Measurements from ENCODE around the gene TUBA4A. TPM values are rescaled to one million over a fixed set of nuclear protein-coding genes. Genes with fewer than 3 reads are reported as not detected.

TUBA4A gene
- total RNA-seq, 1 donor from 2014 or later: 231 TPM

GRCh38 chr2:219218732-219219701, 34.7 kb downstream of the TUBA4A start, which contains the start of gene ABCB6:
Gene ABCB6, minus strand, starts transcription at chr2:219218958. Its CDS starts 285 bp downstream, at chr2:219218673.
- peaks cover 67% of the 10 kb centered on the region for H3K36me3 Mint-ChIP-seq (ENCODE audit: low read depth)
- H3K9me3 Mint-ChIP-seq: no peaks in the 10 kb centered on the region
- H3K4me1 Mint-ChIP-seq (ENCODE audit: low read depth): peaks cover 22% of the 10 kb centered on the region
- peak within 1 kb of the TSS; percentile 55 for H3K27ac Mint-ChIP-seq
- H3K4me3 Mint-ChIP-seq (ENCODE audit: low read depth): peak within 1 kb of the TSS; percentile 82
- DNase-seq (ENCODE audit: low spot score): peak; percentile 81
- H3K27me3 Mint-ChIP-seq (ENCODE audit: low read depth): no peaks in the 10 kb centered on the region
- intact Hi-C loops (cut with micrococcal nuclease): loop anchor here (1.0 to 2.0 kb wide), 4 partner anchors 10 to 60 kb away; partner anchors contain the start of genes ANKZF1, ATG9A, CNPPD1 and DNAJB2

- intact Hi-C loops (cut with micrococcal nuclease): loop anchor here (2.0 kb wide), 3 partner anchors 41 to 61 kb away; partner anchors contain the start of genes CNPPD1, DNAJB2 and NHEJ1
- Mint-ChIP-seq H3K4me1 (ENCODE audit: low read depth) (peaks cover 22% of the 10 kb centered on the region), H3K9me3 (no peaks in the 10 kb centered on the region), H3K36me3 (ENCODE audit: low read depth) (peaks cover 66% of the 10 kb centered on the region), H3K27ac (peak overlapping the region; percentile 39), H3K4me3 (ENCODE audit: low read depth) (peak overlapping the region; percentile 82), H3K27me3 (ENCODE audit: low read depth) (no peaks in the 10 kb centered on the region)
- DNase-seq (ENCODE audit: low spot score): no peak
These were observed 35.4 kb downstream of the TUBA4A start for GRCh38 chr2:219218217-219218731.

- no peak overlapping the region for H3K27ac Mint-ChIP-seq
- H3K27me3 Mint-ChIP-seq (ENCODE audit: low read depth): no peaks in the 10 kb centered on the region
- intact Hi-C loops (cut with micrococcal nuclease): no loop called here
- no peak for DNase-seq (ENCODE audit: low spot score)
- peaks cover 22% of the 10 kb centered on the region for H3K4me1 Mint-ChIP-seq (ENCODE audit: low read depth)
- peak overlapping the region; percentile 37 for H3K4me3 Mint-ChIP-seq (ENCODE audit: low read depth)
- peaks cover 64% of the 10 kb centered on the region for H3K36me3 Mint-ChIP-seq (ENCODE audit: low read depth)
- H3K9me3 Mint-ChIP-seq: no peaks in the 10 kb centered on the region
These were observed 37.2 kb downstream of the TUBA4A start for GRCh38 chr2:219216535-219216915.

GRCh38 chr2:219215871-219216534, 37.7 kb downstream of the TUBA4A start:
- DNase-seq (ENCODE audit: low spot score): no peak
- Mint-ChIP-seq H3K4me1 (ENCODE audit: low read depth) (peaks cover 26% of the 10 kb centered on the region), H3K36me3 (ENCODE audit: low read depth) (peaks cover 65% of the 10 kb centered on the region), H3K4me3 (ENCODE audit: low read depth) (no peak overlapping the region), H3K27ac (no peak overlapping the region), H3K27me3 (ENCODE audit: low read depth) (no peaks in the 10 kb centered on the region), H3K9me3 (no peaks in the 10 kb centered on the region)
- intact Hi-C loops (cut with micrococcal nuclease): no loop called here

GRCh38 chr2:219214786-219215185, 38.9 kb downstream of the TUBA4A start:
- Mint-ChIP-seq H3K4me1 (ENCODE audit: low read depth) (peaks cover 33% of the 10 kb centered on the region), H3K27me3 (ENCODE audit: low read depth) (no peaks in the 10 kb centered on the region), H3K4me3 (ENCODE audit: low read depth) (no peak overlapping the region), H3K36me3 (ENCODE audit: low read depth) (peaks cover 67% of the 10 kb centered on the region), H3K27ac (no peak overlapping the region), H3K9me3 (no peaks in the 10 kb centered on the region)
- intact Hi-C loops (cut with micrococcal nuclease): no loop called here
- no peak for DNase-seq (ENCODE audit: low spot score)

- no peaks in the 10 kb centered on the region for H3K27me3 Mint-ChIP-seq (ENCODE audit: low read depth)
- no peak overlapping the region for H3K4me3 Mint-ChIP-seq (ENCODE audit: low read depth)
- H3K9me3 Mint-ChIP-seq: no peaks in the 10 kb centered on the region
- no peak overlapping the region for H3K27ac Mint-ChIP-seq
- intact Hi-C loops (cut with micrococcal nuclease): no loop called here
- peaks cover 36% of the 10 kb centered on the region for H3K4me1 Mint-ChIP-seq (ENCODE audit: low read depth)
- no peak for DNase-seq (ENCODE audit: low spot score)
- peaks cover 65% of the 10 kb centered on the region for H3K36me3 Mint-ChIP-seq (ENCODE audit: low read depth)
These were observed 39.6 kb downstream of the TUBA4A start for GRCh38 chr2:219214141-219214540.

- Mint-ChIP-seq H3K9me3 (no peaks in the 10 kb centered on the region), H3K27me3 (ENCODE audit: low read depth) (no peaks in the 10 kb centered on the region), H3K36me3 (ENCODE audit: low read depth) (peaks cover 68% of the 10 kb centered on the region), H3K27ac (no peak overlapping the region), H3K4me3 (ENCODE audit: low read depth) (no peak overlapping the region), H3K4me1 (ENCODE audit: low read depth) (peaks cover 39% of the 10 kb centered on the region)
- intact Hi-C loops (cut with micrococcal nuclease): no loop called here
- DNase-seq (ENCODE audit: low spot score): no peak
These were observed 40.1 kb downstream of the TUBA4A start for GRCh38 chr2:219213486-219214071.

- Mint-ChIP-seq H3K9me3 (no peaks in the 10 kb centered on the region), H3K4me3 (ENCODE audit: low read depth) (no peak overlapping the region), H3K27ac (no peak overlapping the region), H3K4me1 (ENCODE audit: low read depth) (peaks cover 43% of the 10 kb centered on the region), H3K36me3 (ENCODE audit: low read depth) (peaks cover 73% of the 10 kb centered on the region), H3K27me3 (ENCODE audit: low read depth) (no peaks in the 10 kb centered on the region)
- no peak for DNase-seq (ENCODE audit: low spot score)
- intact Hi-C loops (cut with micrococcal nuclease): no loop called here
These were observed 40.7 kb downstream of the TUBA4A start for GRCh38 chr2:219213026-219213415.

GRCh38 chr2:219210886-219211362, 42.8 kb downstream of the TUBA4A start:
- no peak overlapping the region for H3K4me3 Mint-ChIP-seq (ENCODE audit: low read depth)
- H3K27ac Mint-ChIP-seq: peak overlapping the region; percentile 42
- intact Hi-C loops (cut with micrococcal nuclease): loop anchor here (1.0 kb wide), 1 partner anchor 51 kb away; the partner anchor contains the start of gene NHEJ1
- no peak for DNase-seq (ENCODE audit: low spot score)
- H3K4me1 Mint-ChIP-seq (ENCODE audit: low read depth): peaks cover 36% of the 10 kb centered on the region
- no peaks in the 10 kb centered on the region for H3K9me3 Mint-ChIP-seq
- H3K36me3 Mint-ChIP-seq (ENCODE audit: low read depth): peaks cover 64% of the 10 kb centered on the region
- no peaks in the 10 kb centered on the region for H3K27me3 Mint-ChIP-seq (ENCODE audit: low read depth)

GRCh38 chr2:219210196-219210885, 43.4 kb downstream of the TUBA4A start:
- peaks cover 62% of the 10 kb centered on the region for H3K36me3 Mint-ChIP-seq (ENCODE audit: low read depth)
- DNase-seq (ENCODE audit: low spot score): no peak
- H3K4me1 Mint-ChIP-seq (ENCODE audit: low read depth): peaks cover 36% of the 10 kb centered on the region
- no peak overlapping the region for H3K4me3 Mint-ChIP-seq (ENCODE audit: low read depth)
- peak overlapping the region; percentile 83 for H3K27ac Mint-ChIP-seq
- no peaks in the 10 kb centered on the region for H3K27me3 Mint-ChIP-seq (ENCODE audit: low read depth)
- intact Hi-C loops (cut with micrococcal nuclease): no loop called here
- H3K9me3 Mint-ChIP-seq: no peaks in the 10 kb centered on the region

GRCh38 chr2:219209236-219210195, 44.2 kb downstream of the TUBA4A start:
- Mint-ChIP-seq H3K36me3 (ENCODE audit: low read depth) (peaks cover 54% of the 10 kb centered on the region), H3K4me1 (ENCODE audit: low read depth) (peaks cover 38% of the 10 kb centered on the region), H3K9me3 (peaks cover 4% of the 10 kb centered on the region), H3K4me3 (ENCODE audit: low read depth) (no peak overlapping the region), H3K27ac (peak overlapping the region; percentile 83), H3K27me3 (ENCODE audit: low read depth) (no peaks in the 10 kb centered on the region)
- intact Hi-C loops (cut with micrococcal nuclease): no loop called here
- no peak for DNase-seq (ENCODE audit: low spot score)

Measured in activated T-helper 2 cell treated with anti-CD3 and anti-CD28 coated beads, Interferon-gamma antibody, Interleukin-2, Interleukin-4, amounts not matched to agents 10 μg/mL and 5 μg/mL and 100 μg/mL, durations not matched to agents 14 hours and 24 hours and 36 hours (primary cell).